Ovary (tissue), 3 donors: ENCODE measurements around the gene CCDC122.

Experiments used
- CTCF ChIP-seq, 3 donors: fragments of 450-650 bp in 2 of 3; fragments of 200-600 bp in 1 of 3; IDR thresholded peaks; one replicate each; pipeline versions ENCODE4 v1.5.1 to v1.8.0; 2016 to 2022; ENCODE audit warnings: antibody characterized with exemption in 3 of 3, mild to moderate bottlenecking in 1 of 3
- EP300 ChIP-seq: sonication (generic); formaldehyde crosslinking; IDR thresholded peaks from one replicate; pipeline ENCODE4 v1.6.1; 2017; ENCODE audit warnings: antibody characterized with exemption
- POLR2A ChIP-seq: fragments of 450-650 bp; IDR thresholded peaks from one replicate; pipeline ENCODE4 v1.6.1; 2017; ENCODE audit warnings: antibody characterized with exemption, mild to moderate bottlenecking, moderate library complexity
- donor health status: DM: no; HTN: no; CAD: no.

GRCh38 chr13:43852923-43853404 lies 26.6 kb downstream of the CCDC122 start:
- no peak for TF ChIP-seq POLR2A
- TF ChIP-seq EP300, result no peak
- TF ChIP-seq CTCF (IDR thresholded peaks at IDR 0.05), result no peak
